Smooth muscle cell (in vitro differentiated cells): ENCODE data around the gene ZNF670. TPM values are rescaled to one million over a fixed set of nuclear protein-coding genes. Genes with fewer than 3 reads are reported as not detected.

Experiments used
- DNase-seq: peaks from one replicate; lab custom pipeline; 2025; ENCODE audit not compliant: unreplicated experiment; lab: John Stamatoyannopoulos, UW
- H2AFZ ChIP-seq: fragments of 200-600 bp; sonication (generic); 2 replicates; pipeline ENCODE4 v1.6.0; 2016; ENCODE audit warnings: antibody characterized with exemption, low read depth, mild to moderate bottlenecking
- H3F3A ChIP-seq: fragments of 200-600 bp; sonication (generic); 2 replicates; pipeline ENCODE4 v1.6.0; 2017; ENCODE audit warnings: antibody characterized with exemption, low read depth
- H3K27ac ChIP-seq: fragments of 200-600 bp; sonication (generic); 2 replicates; pipeline ENCODE4 v1.5.1; 2016; ENCODE audit warnings: low read depth, mild to moderate bottlenecking
- H3K27me3 ChIP-seq: fragments of 200-600 bp; sonication (generic); 2 replicates; pipeline ENCODE4 v1.6.1; 2016; ENCODE audit warnings: low read depth, mild to moderate bottlenecking
- H3K36me3 ChIP-seq: fragments of 200-600 bp; sonication (generic); 2 replicates; pipeline ENCODE4 v1.5.1; 2016; ENCODE audit warnings: low read depth
- H3K4me1 ChIP-seq: fragments of 200-600 bp; sonication (generic); 2 replicates; pipeline ENCODE4 v1.5.1; 2016; ENCODE audit warnings: low read depth
- H3K4me2 ChIP-seq: fragments of 200-600 bp; sonication (generic); 2 replicates; pipeline ENCODE4 v1.6.0; 2016; ENCODE audit warnings: mild to moderate bottlenecking
- H3K4me3 ChIP-seq: fragments of 200-600 bp; sonication (generic); 2 replicates; pipeline ENCODE4 v1.5.1; 2016; ENCODE audit warnings: mild to moderate bottlenecking
- H3K79me2 ChIP-seq: fragments of 200-600 bp; sonication (generic); 2 replicates; pipeline ENCODE4 v1.6.0; 2016; ENCODE audit warnings: low read depth, mild to moderate bottlenecking
- H3K9ac ChIP-seq: fragments of 200-600 bp; sonication (generic); 2 replicates; pipeline ENCODE4 v1.6.0; 2016; ENCODE audit warnings: low read depth
- H3K9me3 ChIP-seq: fragments of 200-600 bp; sonication (generic); replicated peaks from 2 replicates; pipeline ENCODE4 v1.5.1; 2016; ENCODE audit warnings: low read depth
- H4K20me1 ChIP-seq: fragments of 200-600 bp; sonication (generic); 2 replicates; pipeline ENCODE4 v1.6.0; 2016; ENCODE audit warnings: low read depth
- WGBS: methylation state at CpG from one replicate; pipeline ENCODE4 v1.1.7; 2016; ENCODE audit warnings: low lambda C conversion rate; 5-methylcytosine and 5-hydroxymethylcytosine counted together
- polyA plus RNA-seq: library from polyadenylated mRNA; unstranded; fragments of >200 nt; fragmentation: Nextera tagmentation; extraction: Ambion mirVana; gene quantifications from 2 replicates; pipeline ENCODE4 v1.2.1, GENCODE V29; 2016
- total RNA-seq: library from RNA; depleted of rRNA; stranded (reverse); fragments of >200 nt; gene quantifications from 2 replicates; pipeline ENCODE4 v1.2.3, GENCODE V29; 2014
- TF ChIP-seq, protein P1 (sequence below): fragments of 200-600 bp; sonication (generic); IDR thresholded peaks from 2 replicates; pipeline ENCODE4 v1.5.1; 2017; ENCODE audit warnings: borderline replicate concordance, mild to moderate bottlenecking, antibody characterized with exemption; ENCODE audit not compliant: insufficient read depth, poor library complexity, severe bottlenecking

ZNF670 gene
- total and polyA plus RNA-seq, 2 experiments from 2014 or later = 2.8 to 3.9 TPM

DNA sequence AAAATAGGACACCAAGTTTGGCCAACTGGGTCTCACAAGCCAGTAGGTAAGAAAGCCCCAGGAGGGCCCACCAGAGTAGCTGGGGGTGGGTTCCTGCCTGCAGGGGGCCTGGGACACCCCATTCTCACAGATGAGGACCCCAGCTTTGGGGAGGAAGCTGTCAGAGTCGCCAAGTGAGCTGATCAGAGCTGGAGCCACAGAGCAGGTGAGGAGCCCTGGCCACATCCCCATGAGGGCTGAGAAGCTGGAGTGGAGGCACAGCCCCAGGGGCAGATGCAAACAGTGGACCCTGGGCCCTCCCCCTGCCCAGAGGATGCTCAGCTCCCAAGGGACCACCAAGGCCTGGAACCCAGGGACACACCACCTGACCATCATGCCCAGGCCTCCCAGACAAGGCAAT, 8.6 kb upstream of the ZNF670 start:
- WGBS = 62% methylated on average over 1 of the region's 1 CpG
- H4K20me1 ChIP-seq = no peaks in the 10 kb centered on the region

GRCh38 chr1:247085310-247085709, 6.7 kb upstream of the ZNF670 start:
- no peak overlapping the region for H3K27ac ChIP-seq
- H3F3A ChIP-seq = no peaks in the 10 kb centered on the region
- no peaks in the 10 kb centered on the region for H3K4me1 ChIP-seq
- no peak overlapping the region for H3K4me2 ChIP-seq
- 92% methylated on average over 8 of the region's 8 CpGs for whole genome bisulfite sequencing
- no peaks in the 10 kb centered on the region for H3K79me2 ChIP-seq
- DNase-seq = no peak
- H3K9ac ChIP-seq = no peak overlapping the region
- H4K20me1 ChIP-seq = no peaks in the 10 kb centered on the region
- H3K4me3 ChIP-seq = no peak overlapping the region
- H3K9me3 ChIP-seq = no peaks in the 10 kb centered on the region
- TF ChIP-seq, protein P1, sequence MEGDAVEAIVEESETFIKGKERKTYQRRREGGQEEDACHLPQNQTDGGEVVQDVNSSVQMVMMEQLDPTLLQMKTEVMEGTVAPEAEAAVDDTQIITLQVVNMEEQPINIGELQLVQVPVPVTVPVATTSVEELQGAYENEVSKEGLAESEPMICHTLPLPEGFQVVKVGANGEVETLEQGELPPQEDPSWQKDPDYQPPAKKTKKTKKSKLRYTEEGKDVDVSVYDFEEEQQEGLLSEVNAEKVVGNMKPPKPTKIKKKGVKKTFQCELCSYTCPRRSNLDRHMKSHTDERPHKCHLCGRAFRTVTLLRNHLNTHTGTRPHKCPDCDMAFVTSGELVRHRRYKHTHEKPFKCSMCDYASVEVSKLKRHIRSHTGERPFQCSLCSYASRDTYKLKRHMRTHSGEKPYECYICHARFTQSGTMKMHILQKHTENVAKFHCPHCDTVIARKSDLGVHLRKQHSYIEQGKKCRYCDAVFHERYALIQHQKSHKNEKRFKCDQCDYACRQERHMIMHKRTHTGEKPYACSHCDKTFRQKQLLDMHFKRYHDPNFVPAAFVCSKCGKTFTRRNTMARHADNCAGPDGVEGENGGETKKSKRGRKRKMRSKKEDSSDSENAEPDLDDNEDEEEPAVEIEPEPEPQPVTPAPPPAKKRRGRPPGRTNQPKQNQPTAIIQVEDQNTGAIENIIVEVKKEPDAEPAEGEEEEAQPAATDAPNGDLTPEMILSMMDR = no peak
- H2AFZ ChIP-seq = no peak overlapping the region
- no peaks in the 10 kb centered on the region for H3K27me3 ChIP-seq
- H3K36me3 ChIP-seq = no peaks in the 10 kb centered on the region

More for the DNA sequence above, 8.6 kb upstream of the ZNF670 start:
- Histone ChIP-seq H3K4me3 (no peak overlapping the region), H3K4me1 (no peaks in the 10 kb centered on the region), H3K4me2 (no peak overlapping the region), H3K27ac (no peak overlapping the region), H3K27me3 (no peaks in the 10 kb centered on the region), H3K9me3 (no peaks in the 10 kb centered on the region), H3F3A (no peaks in the 10 kb centered on the region), H3K79me2 (no peaks in the 10 kb centered on the region), H2AFZ (no peak overlapping the region), H3K36me3 (no peaks in the 10 kb centered on the region), H3K9ac (no peak overlapping the region)
- TF ChIP-seq, protein P1 = no peak
- DNase-seq = no peak

GRCh38 chr1:247084771-247085170, 6.2 kb upstream of the ZNF670 start:
- no peak overlapping the region for H3K9ac ChIP-seq
- TF ChIP-seq, protein P1 = no peak
- 90% methylated on average over 8 of the region's 8 CpGs for WGBS

GRCh38 chr1:247079141-247079874, 697 bp upstream of the ZNF670 start:
- Histone ChIP-seq H3K9me3 (no peaks in the 10 kb centered on the region), H3K36me3 (no peaks in the 10 kb centered on the region), H3K9ac (peak overlapping the region; percentile 76), H4K20me1 (peaks cover 9% of the 10 kb centered on the region), H3K4me1 (peaks cover 4% of the 10 kb centered on the region), H3K27ac (no peak overlapping the region), H3K4me2 (peak overlapping the region; percentile 95), H3K79me2 (peaks cover 38% of the 10 kb centered on the region), H3F3A (no peaks in the 10 kb centered on the region), H3K27me3 (no peaks in the 10 kb centered on the region), H2AFZ (peak overlapping the region; percentile 97), H3K4me3 (peak overlapping the region; percentile 86)
- no peak for DNase-seq
- TF ChIP-seq, protein P1 = no peak
- 44% methylated on average over 23 of the region's 23 CpGs for WGBS

More at GRCh38 chr1:247084771-247085170, 6.2 kb upstream of the ZNF670 start:
- no peak for DNase-seq
- Histone ChIP-seq H3K4me1 (no peaks in the 10 kb centered on the region), H4K20me1 (no peaks in the 10 kb centered on the region), H3F3A (no peaks in the 10 kb centered on the region), H3K9me3 (no peaks in the 10 kb centered on the region), H3K27me3 (no peaks in the 10 kb centered on the region), H2AFZ (no peak overlapping the region), H3K4me2 (no peak overlapping the region), H3K79me2 (no peaks in the 10 kb centered on the region), H3K27ac (no peak overlapping the region), H3K36me3 (no peaks in the 10 kb centered on the region), H3K4me3 (no peak overlapping the region)
